C4-2B (cell line): ENCODE data around the gene C2orf80.

ENCODE experiments used
- ZFX ChIP-seq: fragments of 450-650 bp; IDR thresholded peaks from 2 replicates; pipeline ENCODE4 v1.6.1; 2017
- TF ChIP-seq, protein P1 (sequence below): fragments of 450-650 bp; conservative IDR thresholded peaks from 2 replicates; pipeline ENCODE4 v1.5.1; 2017; ENCODE audit warnings: mild to moderate bottlenecking

GRCh38 chr2:208183972-208184705 lies 5.7 kb downstream of the C2orf80 start:
- TF ChIP-seq, protein P1, sequence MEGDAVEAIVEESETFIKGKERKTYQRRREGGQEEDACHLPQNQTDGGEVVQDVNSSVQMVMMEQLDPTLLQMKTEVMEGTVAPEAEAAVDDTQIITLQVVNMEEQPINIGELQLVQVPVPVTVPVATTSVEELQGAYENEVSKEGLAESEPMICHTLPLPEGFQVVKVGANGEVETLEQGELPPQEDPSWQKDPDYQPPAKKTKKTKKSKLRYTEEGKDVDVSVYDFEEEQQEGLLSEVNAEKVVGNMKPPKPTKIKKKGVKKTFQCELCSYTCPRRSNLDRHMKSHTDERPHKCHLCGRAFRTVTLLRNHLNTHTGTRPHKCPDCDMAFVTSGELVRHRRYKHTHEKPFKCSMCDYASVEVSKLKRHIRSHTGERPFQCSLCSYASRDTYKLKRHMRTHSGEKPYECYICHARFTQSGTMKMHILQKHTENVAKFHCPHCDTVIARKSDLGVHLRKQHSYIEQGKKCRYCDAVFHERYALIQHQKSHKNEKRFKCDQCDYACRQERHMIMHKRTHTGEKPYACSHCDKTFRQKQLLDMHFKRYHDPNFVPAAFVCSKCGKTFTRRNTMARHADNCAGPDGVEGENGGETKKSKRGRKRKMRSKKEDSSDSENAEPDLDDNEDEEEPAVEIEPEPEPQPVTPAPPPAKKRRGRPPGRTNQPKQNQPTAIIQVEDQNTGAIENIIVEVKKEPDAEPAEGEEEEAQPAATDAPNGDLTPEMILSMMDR, result no peak
- no peak for TF ChIP-seq ZFX
